GM12801 (cell line): ENCODE results near the gene SPINK14.

Source experiments
- CTCF ChIP-seq: IDR thresholded peaks from one replicate; pipeline ENCODE4 v1.5.1; 2011; ENCODE audit warnings: control low read depth; ENCODE audit not compliant: insufficient read length; ENCODE audit errors: extremely low read depth

Gene SPINK14

DNA sequence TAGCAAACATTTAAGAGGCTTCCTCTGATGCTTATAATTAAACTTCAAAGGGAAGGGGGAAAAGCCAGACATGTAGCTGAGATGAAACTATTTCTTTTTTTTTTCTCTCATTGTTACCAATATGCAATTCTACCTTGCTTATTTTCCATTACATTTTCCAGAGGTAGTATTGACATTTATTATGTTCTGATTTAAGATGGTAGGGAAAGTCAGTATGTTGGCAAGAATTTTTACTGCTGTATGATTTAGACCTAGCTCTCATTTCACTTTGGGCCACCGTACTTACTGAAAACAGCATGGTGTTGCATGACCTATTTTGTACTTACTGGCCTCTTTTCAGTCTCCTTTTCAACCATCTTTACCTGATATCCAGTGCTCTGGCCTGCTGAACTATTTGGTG is 24.9 kb downstream of the SPINK14 start:
- TF ChIP-seq CTCF = no peak

DNA sequence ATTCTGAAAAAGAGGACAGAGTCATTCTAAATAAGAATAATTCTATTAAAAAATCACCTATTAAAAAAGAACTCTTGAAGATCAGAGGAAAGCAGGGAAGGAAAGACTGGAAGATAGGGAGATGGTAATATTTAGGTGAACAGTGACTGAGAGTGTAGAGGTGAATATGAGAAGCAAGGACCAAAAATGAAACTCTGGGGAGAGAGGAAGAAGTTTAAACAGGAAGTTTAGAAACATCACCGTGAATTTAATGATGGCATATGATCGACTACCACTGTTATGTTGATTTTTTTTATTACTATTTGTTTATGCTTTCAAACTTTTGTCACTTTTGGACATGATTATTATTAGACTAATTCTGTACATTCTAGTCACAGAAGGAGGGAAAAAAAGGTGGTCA is 32.8 kb downstream of the SPINK14 start:
- no peak for TF ChIP-seq CTCF

- TF ChIP-seq CTCF = no peak
Observed at GRCh38 chr5:148202531-148203203, 34.3 kb downstream of the SPINK14 start, which contains the start of gene SPINK6. SPINK6 (plus strand) TSS chr5:148203042; CDS start chr5:148203097, 55 bp downstream.

GRCh38 chr5:148205044-148205806 is 36.9 kb downstream of the SPINK14 start:
- no peak for TF ChIP-seq CTCF

DNA sequence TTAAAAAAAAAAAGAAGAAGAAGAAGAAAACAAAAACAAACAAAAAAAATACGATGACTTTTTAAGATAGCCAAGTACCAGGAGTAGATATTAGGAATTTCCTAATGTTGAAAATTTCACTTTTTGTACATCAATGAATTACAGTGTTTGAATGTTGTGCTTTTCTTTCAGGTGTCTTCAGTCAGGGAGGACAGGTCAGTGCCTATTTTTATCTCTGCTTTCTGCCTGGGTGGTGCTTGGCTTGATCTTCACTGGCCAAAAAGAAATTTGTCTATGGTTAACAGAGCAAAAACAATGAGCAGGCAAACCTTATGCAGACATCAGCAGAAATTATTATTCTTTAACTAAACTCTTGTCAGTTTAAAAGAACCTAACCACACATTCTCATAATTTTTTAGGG is 37.5 kb downstream of the SPINK14 start:
- TF ChIP-seq CTCF = no peak

GRCh38 chr5:148206620-148207019 is 38.3 kb downstream of the SPINK14 start:
- TF ChIP-seq CTCF = no peak

DNA sequence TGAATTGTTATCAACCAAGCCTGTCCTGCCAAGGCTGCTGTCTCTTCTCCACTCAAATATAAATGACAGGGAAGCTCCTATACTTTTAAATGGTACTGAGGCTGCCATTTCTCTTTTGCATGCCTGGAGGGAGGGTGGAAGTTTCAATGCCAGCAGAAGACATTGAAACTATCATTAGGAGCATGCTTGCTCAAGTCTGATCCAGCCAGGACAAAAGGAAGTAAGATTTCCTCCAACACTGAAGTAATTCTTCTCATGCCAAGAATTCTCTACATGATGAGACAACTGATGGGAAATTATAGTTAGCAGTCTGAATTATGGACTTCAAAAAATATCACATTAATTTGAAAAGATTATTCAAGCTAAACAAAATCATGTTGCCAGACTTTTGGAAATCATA is 39.9 kb downstream of the SPINK14 start:
- TF ChIP-seq CTCF = no peak
